ENCODE data around the gene LAMA4.

Gene LAMA4

DNA sequence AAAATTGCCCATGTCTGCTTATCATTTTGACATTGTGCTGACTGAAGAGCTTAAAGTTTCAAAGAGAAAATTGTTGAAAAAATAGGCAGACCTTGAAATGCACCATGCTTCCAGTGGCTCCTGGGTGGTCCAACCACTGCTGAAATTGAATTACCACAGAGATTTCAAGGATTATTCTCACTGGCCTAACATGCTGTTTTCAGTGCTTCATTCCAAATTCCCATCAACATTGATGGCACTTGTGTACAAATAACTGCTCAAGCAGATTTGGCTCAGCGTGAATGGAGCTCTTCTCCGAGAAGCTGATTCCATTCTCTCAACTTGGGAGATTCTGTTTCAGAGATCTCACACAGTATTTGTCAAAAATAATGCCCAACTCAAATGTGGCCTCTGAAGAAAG is 75.5 kb downstream of the LAMA4 start:
- H3K36me3 Mint-ChIP-seq, result no peaks in the 10 kb centered on the region
- no peak overlapping the region for H3K4me3 Mint-ChIP-seq
- H3K4me1 Mint-ChIP-seq, result no peaks in the 10 kb centered on the region
- no peaks in the 10 kb centered on the region for H3K9me3 Mint-ChIP-seq
- no peak overlapping the region for H3K27ac Mint-ChIP-seq
- H3K27me3 Mint-ChIP-seq, result peaks cover 8% of the 10 kb centered on the region

DNA sequence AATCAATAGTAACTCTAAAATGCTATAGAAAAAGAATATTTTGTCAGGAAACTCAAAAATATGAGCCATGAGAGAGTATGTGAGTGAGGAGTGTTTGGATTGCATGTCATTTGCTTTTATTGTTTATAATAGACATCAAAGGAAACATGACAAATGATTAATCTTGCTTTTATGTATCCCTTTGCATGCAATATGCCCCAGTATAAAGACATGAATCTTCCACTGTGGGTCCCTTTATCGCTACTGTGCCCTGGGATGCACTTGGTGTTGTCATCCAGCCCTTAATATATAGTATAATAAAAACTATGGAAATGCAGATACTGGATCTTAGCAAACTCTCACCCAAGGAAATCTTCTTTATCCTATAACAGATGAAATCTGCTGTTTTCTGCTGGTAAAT is 77.3 kb downstream of the LAMA4 start:
- no peaks in the 10 kb centered on the region for H3K9me3 Mint-ChIP-seq
- H3K36me3 Mint-ChIP-seq, result no peaks in the 10 kb centered on the region
- peaks cover 9% of the 10 kb centered on the region for H3K27me3 Mint-ChIP-seq
- no peak overlapping the region for H3K27ac Mint-ChIP-seq
- no peaks in the 10 kb centered on the region for H3K4me1 Mint-ChIP-seq
- no peak overlapping the region for H3K4me3 Mint-ChIP-seq

DNA sequence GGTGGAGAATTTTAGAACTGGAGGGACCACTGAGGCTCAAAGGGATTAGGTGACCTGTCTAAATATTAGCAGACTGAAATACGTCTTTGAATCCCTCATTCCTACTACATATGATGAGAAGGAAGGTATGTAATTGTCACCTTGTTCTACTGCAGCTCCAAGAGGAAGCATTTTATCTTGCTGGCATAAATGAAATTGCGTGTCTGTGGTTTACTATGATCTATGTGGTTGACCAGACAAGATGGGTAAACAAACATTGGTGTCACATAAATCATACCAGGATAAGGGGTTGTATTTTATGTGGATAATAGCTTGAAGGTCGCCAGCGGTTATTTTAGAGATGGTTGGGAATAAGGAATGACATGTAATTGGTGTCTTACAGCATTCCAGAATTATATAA is 78.2 kb downstream of the LAMA4 start:
- H3K4me3 Mint-ChIP-seq, result no peak overlapping the region
- H3K4me1 Mint-ChIP-seq, result no peaks in the 10 kb centered on the region
- no peak overlapping the region for H3K27ac Mint-ChIP-seq
- no peaks in the 10 kb centered on the region for H3K9me3 Mint-ChIP-seq
- no peaks in the 10 kb centered on the region for H3K36me3 Mint-ChIP-seq
- peaks cover 12% of the 10 kb centered on the region for H3K27me3 Mint-ChIP-seq

DNA sequence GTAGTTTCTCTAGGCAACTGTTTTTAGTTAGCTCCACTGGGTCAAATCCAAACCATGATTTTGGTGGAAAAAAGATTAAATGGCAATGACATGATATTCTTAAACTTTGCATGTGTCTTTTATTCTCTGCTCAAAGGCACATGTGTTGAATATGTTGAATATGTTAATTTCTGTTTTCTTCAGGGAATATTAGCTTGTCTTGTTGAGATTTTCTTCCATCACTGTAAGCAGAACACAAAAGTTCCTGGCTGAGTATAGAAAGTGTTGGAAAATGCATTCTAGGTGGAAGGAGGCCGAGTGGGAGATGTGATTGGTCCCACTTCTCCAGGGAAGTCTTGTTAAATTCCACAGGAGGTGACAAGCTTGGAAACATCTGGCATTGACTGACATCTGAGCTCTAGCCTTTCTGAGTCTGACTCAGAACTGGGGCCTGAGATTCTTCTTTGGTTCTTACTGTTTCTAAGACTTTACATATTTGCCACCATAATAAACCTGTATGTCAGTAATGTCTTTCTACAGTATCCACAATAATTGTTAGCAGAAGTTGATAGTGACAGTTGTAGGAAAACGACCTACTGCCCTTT is 81.1 kb downstream of the LAMA4 start:
- Mint-ChIP-seq H3K27me3 (peaks cover 13% of the 10 kb centered on the region), H3K4me1 (no peaks in the 10 kb centered on the region), H3K9me3 (no peaks in the 10 kb centered on the region), H3K27ac (no peak overlapping the region), H3K36me3 (no peaks in the 10 kb centered on the region), H3K4me3 (no peak overlapping the region)

- Mint-ChIP-seq H3K9me3 (no peaks in the 10 kb centered on the region), H3K4me1 (no peaks in the 10 kb centered on the region), H3K4me3 (no peak overlapping the region), H3K36me3 (no peaks in the 10 kb centered on the region), H3K27me3 (peaks cover 13% of the 10 kb centered on the region), H3K27ac (no peak overlapping the region)
Observed at GRCh38 chr6:112172540-112172939, 81.8 kb downstream of the LAMA4 start.

DNA sequence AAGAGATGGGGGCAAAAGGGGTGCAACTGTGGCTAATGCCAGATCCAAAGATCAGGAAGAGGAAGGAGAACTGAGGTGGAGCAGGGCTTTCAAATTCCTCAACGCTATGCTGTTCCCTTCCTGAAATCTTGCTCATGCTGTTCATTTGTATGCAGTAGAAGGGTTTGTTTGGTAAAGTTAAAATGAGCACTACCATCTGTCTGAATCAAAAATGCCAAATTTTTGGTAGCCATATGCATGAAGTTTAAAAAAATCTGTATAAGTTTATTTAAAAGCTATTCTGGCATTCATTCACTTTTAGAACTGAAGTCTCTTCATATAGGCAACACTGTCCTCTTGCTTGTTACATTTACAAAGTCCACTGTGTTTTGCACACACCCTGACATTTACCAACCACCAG is 84.8 kb downstream of the LAMA4 start:
- Mint-ChIP-seq H3K4me3 (no peak overlapping the region), H3K27ac (no peak overlapping the region), H3K27me3 (peaks cover 26% of the 10 kb centered on the region), H3K9me3 (no peaks in the 10 kb centered on the region), H3K4me1 (no peaks in the 10 kb centered on the region), H3K36me3 (no peaks in the 10 kb centered on the region)

- H3K4me3 Mint-ChIP-seq, result peak overlapping the region; percentile 75
- peaks cover 36% of the 10 kb centered on the region for H3K27me3 Mint-ChIP-seq
- peak overlapping the region; percentile 26 for H3K27ac Mint-ChIP-seq
- H3K9me3 Mint-ChIP-seq, result no peaks in the 10 kb centered on the region
- H3K4me1 Mint-ChIP-seq, result peaks cover 17% of the 10 kb centered on the region
- H3K36me3 Mint-ChIP-seq, result no peaks in the 10 kb centered on the region
Observed at GRCh38 chr6:112163295-112164257, 90.8 kb downstream of the LAMA4 start.

- Mint-ChIP-seq H3K27me3 (peaks cover 26% of the 10 kb centered on the region), H3K27ac (no peak overlapping the region), H3K9me3 (no peaks in the 10 kb centered on the region), H3K4me3 (no peak overlapping the region), H3K36me3 (no peaks in the 10 kb centered on the region), H3K4me1 (peaks cover 22% of the 10 kb centered on the region)
Observed at GRCh38 chr6:112160745-112161144, 93.6 kb downstream of the LAMA4 start.

DNA sequence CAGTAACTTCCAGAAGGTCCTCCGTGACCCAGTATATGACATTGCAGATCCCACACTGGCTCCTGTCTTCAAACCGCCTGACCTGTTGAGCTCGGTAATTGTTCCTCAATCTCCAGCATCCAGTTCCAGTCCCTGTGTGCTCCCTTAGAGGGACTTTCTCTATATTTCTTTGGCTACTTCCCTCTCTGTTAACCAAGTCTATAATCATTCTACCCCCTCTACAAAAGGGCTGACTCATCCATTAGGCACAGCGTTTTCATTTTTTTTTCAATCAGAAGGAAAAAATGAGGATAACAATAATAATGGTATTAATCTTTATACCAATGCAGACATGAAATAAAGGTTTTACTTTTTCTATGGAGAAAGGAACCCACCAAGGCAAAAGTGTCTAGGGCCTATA is 97.7 kb downstream of the LAMA4 start:
- Mint-ChIP-seq H3K36me3 (no peaks in the 10 kb centered on the region), H3K27ac (no peak overlapping the region), H3K4me1 (peaks cover 20% of the 10 kb centered on the region), H3K27me3 (peaks cover 13% of the 10 kb centered on the region), H3K4me3 (no peak overlapping the region), H3K9me3 (no peaks in the 10 kb centered on the region)

DNA sequence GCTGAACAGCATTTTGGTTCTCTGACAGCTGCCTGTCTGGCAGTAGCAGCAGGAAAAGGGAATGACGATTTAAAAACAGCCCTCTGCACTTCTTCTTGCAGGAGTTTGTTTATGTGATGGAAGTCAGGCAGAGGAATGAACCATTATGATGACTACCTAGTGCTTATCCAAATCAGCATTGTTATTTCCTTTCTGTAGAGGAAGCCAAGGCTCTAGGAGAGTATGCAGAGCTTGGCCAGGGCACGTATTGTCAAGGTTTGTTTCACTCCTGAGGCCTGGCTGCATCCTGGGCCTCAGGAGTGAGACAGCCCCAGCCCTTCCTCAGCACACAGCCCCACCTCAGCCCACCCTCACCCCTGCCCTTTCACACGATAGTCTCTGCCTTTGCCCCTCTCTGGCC is 98.5 kb downstream of the LAMA4 start:
- H3K9me3 Mint-ChIP-seq, result no peaks in the 10 kb centered on the region
- no peaks in the 10 kb centered on the region for H3K36me3 Mint-ChIP-seq
- H3K4me3 Mint-ChIP-seq, result no peak overlapping the region
- no peak overlapping the region for H3K27ac Mint-ChIP-seq
- peaks cover 20% of the 10 kb centered on the region for H3K4me1 Mint-ChIP-seq
- H3K27me3 Mint-ChIP-seq, result peaks cover 11% of the 10 kb centered on the region

- no peaks in the 10 kb centered on the region for H3K36me3 Mint-ChIP-seq
- H3K9me3 Mint-ChIP-seq, result no peaks in the 10 kb centered on the region
- H3K4me3 Mint-ChIP-seq, result peak overlapping the region; percentile 59
- peaks cover 20% of the 10 kb centered on the region for H3K4me1 Mint-ChIP-seq
- peaks cover 7% of the 10 kb centered on the region for H3K27me3 Mint-ChIP-seq
- H3K27ac Mint-ChIP-seq, result peak overlapping the region; percentile 73
Observed at GRCh38 chr6:112154711-112155110, 99.7 kb downstream of the LAMA4 start.

GRCh38 chr6:112153926-112154607 is 100.3 kb downstream of the LAMA4 start:
- Mint-ChIP-seq H3K27ac (no peak overlapping the region), H3K4me1 (peaks cover 20% of the 10 kb centered on the region), H3K27me3 (peaks cover 7% of the 10 kb centered on the region), H3K4me3 (no peak overlapping the region), H3K9me3 (no peaks in the 10 kb centered on the region), H3K36me3 (no peaks in the 10 kb centered on the region)

DNA sequence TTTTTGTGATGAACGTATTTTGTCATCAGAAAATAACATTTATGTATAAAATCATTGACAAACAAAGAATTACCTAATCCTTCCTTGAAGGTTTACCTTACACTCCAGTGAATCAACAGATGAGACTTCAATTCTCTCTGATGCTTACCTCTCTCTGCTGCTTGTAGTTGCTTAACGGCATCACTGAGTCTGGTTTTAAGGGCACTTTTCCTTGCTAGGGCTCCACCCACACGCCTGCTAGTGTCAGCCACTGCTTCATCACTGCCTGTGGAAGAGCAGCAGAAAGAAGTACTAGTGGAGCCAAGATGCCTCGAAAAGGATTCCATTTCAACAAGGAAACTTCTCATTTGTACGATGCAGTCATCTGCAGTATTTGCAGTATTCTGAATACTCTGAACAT is 104.0 kb downstream of the LAMA4 start:
- Mint-ChIP-seq H3K27me3 (peaks cover 7% of the 10 kb centered on the region), H3K4me1 (peaks cover 12% of the 10 kb centered on the region), H3K27ac (no peak overlapping the region), H3K9me3 (no peaks in the 10 kb centered on the region), H3K4me3 (no peak overlapping the region), H3K36me3 (no peaks in the 10 kb centered on the region)

GRCh38 chr6:112149719-112150263 is 104.6 kb downstream of the LAMA4 start:
- H3K4me1 Mint-ChIP-seq, result peaks cover 10% of the 10 kb centered on the region
- no peak overlapping the region for H3K4me3 Mint-ChIP-seq
- H3K9me3 Mint-ChIP-seq, result no peaks in the 10 kb centered on the region
- H3K27ac Mint-ChIP-seq, result no peak overlapping the region
- H3K27me3 Mint-ChIP-seq, result peaks cover 7% of the 10 kb centered on the region
- H3K36me3 Mint-ChIP-seq, result no peaks in the 10 kb centered on the region

GRCh38 chr6:112149236-112149635 is 105.1 kb downstream of the LAMA4 start:
- peaks cover 7% of the 10 kb centered on the region for H3K27me3 Mint-ChIP-seq
- H3K27ac Mint-ChIP-seq, result no peak overlapping the region
- H3K9me3 Mint-ChIP-seq, result no peaks in the 10 kb centered on the region
- peaks cover 4% of the 10 kb centered on the region for H3K4me1 Mint-ChIP-seq
- H3K4me3 Mint-ChIP-seq, result no peak overlapping the region
- H3K36me3 Mint-ChIP-seq, result no peaks in the 10 kb centered on the region

GRCh38 chr6:112148103-112148502 is 106.3 kb downstream of the LAMA4 start:
- H3K4me3 Mint-ChIP-seq, result no peak overlapping the region
- no peak overlapping the region for H3K27ac Mint-ChIP-seq
- H3K9me3 Mint-ChIP-seq, result no peaks in the 10 kb centered on the region
- peaks cover 4% of the 10 kb centered on the region for H3K27me3 Mint-ChIP-seq
- no peaks in the 10 kb centered on the region for H3K36me3 Mint-ChIP-seq
- H3K4me1 Mint-ChIP-seq, result no peaks in the 10 kb centered on the region

Data from activated naive CD4-positive, alpha-beta T cell treated with anti-CD3 and anti-CD28 coated beads, Interleukin-2, amount 50 U/mL, for 24 hours (primary cell).